ENCODE measurements around the gene IFNK. TPM values are rescaled to one million over a fixed set of nuclear protein-coding genes. Genes with fewer than 3 reads are reported as not detected.
"Not testable (repeated sequence)": the region's sequence is repeated elsewhere in the genome, so short reads cannot be mapped to it uniquely, and the experiment has no call there.

IFNK gene
- total RNA-seq, 4 donors from 2014 or later = not detected

DNA sequence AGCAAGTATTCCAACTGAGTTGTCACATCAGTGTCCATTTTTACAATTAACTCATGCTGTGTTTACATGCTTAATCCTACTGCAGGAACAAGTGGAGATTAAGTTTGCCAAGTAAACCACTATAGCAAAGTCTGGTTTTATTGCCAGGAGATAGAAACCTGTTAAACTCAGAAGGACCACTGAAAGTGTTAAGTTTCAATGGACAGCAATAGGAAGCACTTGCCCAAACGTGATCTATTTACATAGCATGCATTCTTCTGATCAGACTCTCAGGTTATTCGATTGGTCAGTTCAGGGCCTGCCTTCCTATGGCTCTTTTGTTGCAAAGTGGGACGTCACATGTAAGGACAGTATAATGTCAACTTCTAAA lies 28.0 kb upstream of the IFNK start:
- no peak for ATAC-seq (ENCODE audit: low FRiP score)
- TF ChIP-seq, protein P1, sequence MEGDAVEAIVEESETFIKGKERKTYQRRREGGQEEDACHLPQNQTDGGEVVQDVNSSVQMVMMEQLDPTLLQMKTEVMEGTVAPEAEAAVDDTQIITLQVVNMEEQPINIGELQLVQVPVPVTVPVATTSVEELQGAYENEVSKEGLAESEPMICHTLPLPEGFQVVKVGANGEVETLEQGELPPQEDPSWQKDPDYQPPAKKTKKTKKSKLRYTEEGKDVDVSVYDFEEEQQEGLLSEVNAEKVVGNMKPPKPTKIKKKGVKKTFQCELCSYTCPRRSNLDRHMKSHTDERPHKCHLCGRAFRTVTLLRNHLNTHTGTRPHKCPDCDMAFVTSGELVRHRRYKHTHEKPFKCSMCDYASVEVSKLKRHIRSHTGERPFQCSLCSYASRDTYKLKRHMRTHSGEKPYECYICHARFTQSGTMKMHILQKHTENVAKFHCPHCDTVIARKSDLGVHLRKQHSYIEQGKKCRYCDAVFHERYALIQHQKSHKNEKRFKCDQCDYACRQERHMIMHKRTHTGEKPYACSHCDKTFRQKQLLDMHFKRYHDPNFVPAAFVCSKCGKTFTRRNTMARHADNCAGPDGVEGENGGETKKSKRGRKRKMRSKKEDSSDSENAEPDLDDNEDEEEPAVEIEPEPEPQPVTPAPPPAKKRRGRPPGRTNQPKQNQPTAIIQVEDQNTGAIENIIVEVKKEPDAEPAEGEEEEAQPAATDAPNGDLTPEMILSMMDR (IDR thresholded peaks at IDR 0.05) = no peak
- no peak for DNase-seq (ENCODE audit: low spot score)

- TF ChIP-seq, protein P1 (IDR thresholded peaks at IDR 0.05) = no peak
- no peak for ATAC-seq (ENCODE audit: low FRiP score)
- DNase-seq (ENCODE audit: low spot score) = no peak
Measured at GRCh38 chr9:27497883-27498417, 26.1 kb upstream of the IFNK start.

GRCh38 chr9:27499451-27499850 lies 24.6 kb upstream of the IFNK start:
- TF ChIP-seq, protein P1 (IDR thresholded peaks at IDR 0.05) = no peak
- ATAC-seq (ENCODE audit: low FRiP score) (no peak), DNase-seq (ENCODE audit: low spot score) (no peak)

DNA sequence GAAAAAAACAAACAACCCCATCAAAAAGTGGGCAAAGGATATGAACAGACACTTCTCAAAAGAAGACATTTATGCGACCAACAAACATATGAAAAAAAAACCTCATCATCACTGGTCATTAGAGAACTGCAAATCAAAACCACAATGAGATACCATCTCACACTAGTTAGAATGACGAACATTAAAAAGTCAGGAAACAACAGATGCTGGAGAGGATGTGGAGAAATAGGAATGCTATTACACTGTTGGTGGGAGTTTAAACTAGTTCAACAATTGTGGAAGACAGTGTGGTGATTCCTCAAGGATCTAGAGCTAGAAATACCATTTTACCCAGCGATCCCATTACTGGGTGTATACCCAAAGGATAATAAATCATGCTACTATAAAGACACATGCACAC lies 23.2 kb upstream of the IFNK start:
- not testable (repeated sequence) for DNase-seq (ENCODE audit: low spot score); ATAC-seq (ENCODE audit: low FRiP score)

DNA sequence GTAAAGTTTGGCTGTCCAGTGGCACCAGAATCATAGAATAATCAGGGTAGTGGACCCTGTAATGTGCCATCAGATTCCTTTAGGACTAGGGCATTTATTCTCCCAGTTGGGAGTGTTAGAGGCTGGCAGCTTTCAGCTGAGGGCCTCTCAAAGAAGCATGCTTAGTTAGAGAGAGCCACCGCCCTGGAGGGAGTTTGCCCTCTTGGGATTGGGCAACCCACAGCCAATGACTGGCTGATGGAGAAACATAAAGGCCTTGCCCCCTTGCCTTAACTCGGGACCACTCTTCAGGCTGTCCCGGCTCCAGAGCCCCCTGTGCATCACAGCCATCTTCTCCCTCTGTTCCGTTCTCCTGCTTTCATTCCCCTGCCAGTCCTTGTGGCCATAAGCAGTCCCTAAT lies 20.5 kb upstream of the IFNK start:
- DNase-seq (ENCODE audit: low spot score) = no peak
- TF ChIP-seq, protein P1 (IDR thresholded peaks at IDR 0.05) = no peak
- no peak for ATAC-seq (ENCODE audit: low FRiP score)

- DNase-seq (ENCODE audit: low spot score) = no peak
- no peak for ATAC-seq (ENCODE audit: low FRiP score)
- TF ChIP-seq, protein P1 (IDR thresholded peaks at IDR 0.05) = no peak
Measured at GRCh38 chr9:27504259-27504658, 19.8 kb upstream of the IFNK start.

- TF ChIP-seq, protein P1 (IDR thresholded peaks at IDR 0.05) = no peak
- DNase-seq (ENCODE audit: low spot score) = no peak
- ATAC-seq (ENCODE audit: low FRiP score) = no peak
Measured at GRCh38 chr9:27505744-27506161, 18.3 kb upstream of the IFNK start.

DNA sequence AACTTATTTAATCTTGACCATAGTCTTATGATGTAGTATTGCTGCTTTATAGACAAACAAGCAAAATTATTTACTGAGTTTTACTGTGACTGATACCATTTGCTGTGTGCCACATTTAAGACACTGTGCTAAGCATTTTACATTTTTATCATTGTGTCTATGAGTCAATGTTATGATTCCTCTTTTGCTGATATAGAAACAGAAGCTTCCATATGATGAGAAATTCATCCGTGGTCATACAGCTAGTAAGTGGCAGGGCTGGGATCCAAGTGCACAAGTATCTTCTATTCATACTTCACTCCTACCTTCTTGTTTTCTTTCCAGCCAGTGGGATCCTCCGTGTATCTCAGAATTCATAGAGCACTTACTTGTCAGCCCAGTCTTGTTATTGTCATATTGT lies 17.1 kb upstream of the IFNK start:
- no peak for DNase-seq (ENCODE audit: low spot score)
- no peak for ATAC-seq (ENCODE audit: low FRiP score)
- TF ChIP-seq, protein P1 (IDR thresholded peaks at IDR 0.05) = no peak

Measured in omental fat pad (tissue), 4 donors.